PC-3 (cell line): ENCODE measurements around the gene TAPBPL. TPM values are rescaled to one million over a fixed set of nuclear protein-coding genes. Genes with fewer than 3 reads are reported as not detected.

Source experiments
- ATAC-seq: fragments of 200-7000 bp; cut with Tn5 transposase; 2 replicates; pipeline ENCODE4 v1.9.1; 2020; ENCODE audit warnings: mild to moderate bottlenecking, moderate library complexity
- BruUV-seq: library from RNA; stranded (reverse); fragments of 400-500 nt; replicated peaks from 2 replicates; lab custom pipeline; 2021; lab: Mats Ljungman, UMichigan
- CTCF ChIA-PET: fragments of 300-600 bp; sonication (Branson Sonifier 250); formaldehyde crosslinking; loops from one replicate; lab custom pipeline; 2022; ENCODE audit warnings: antibody characterized with exemption; lab: Charles Lee
- POLR2A ChIA-PET: fragments of 300-600 bp; sonication (Branson Sonifier 250); formaldehyde crosslinking; loops from one replicate; lab custom pipeline; 2022; ENCODE audit warnings: antibody characterized with exemption; ENCODE audit not compliant: unreplicated experiment; lab: Charles Lee
- DNase-seq: peaks from one replicate; pipeline ENCODE4 v3.0.0-alpha.2; 2015
- H2AFZ ChIP-seq: fragments of 300-600 bp; sonication (generic); 2 replicates; pipeline ENCODE4 v1.6.0; 2016; ENCODE audit warnings: antibody characterized with exemption, low read length
- H3F3A ChIP-seq: fragments of 300-600 bp; sonication (generic); one replicate; pipeline ENCODE4 v1.6.0; 2017; ENCODE audit warnings: antibody characterized with exemption, low read length, control low read depth, mild to moderate bottlenecking; ENCODE audit not compliant: unreplicated experiment
- H3K27ac ChIP-seq: fragments of 300-600 bp; sonication (generic); 2 replicates; pipeline ENCODE4 v1.5.1; 2016; ENCODE audit warnings: mild to moderate bottlenecking, low read length
- H3K27me3 ChIP-seq: fragments of 300-600 bp; sonication (generic); 2 replicates; pipeline ENCODE4 v1.6.1; 2016; ENCODE audit warnings: low read length, mixed read lengths
- H3K36me3 ChIP-seq: fragments of 300-600 bp; sonication (generic); 2 replicates; pipeline ENCODE4 v1.6.1; 2016; ENCODE audit warnings: low read depth, mixed run types, low read length, mixed read lengths
- H3K4me1 ChIP-seq: fragments of 300-600 bp; sonication (generic); 2 replicates; pipeline ENCODE4 v1.5.1; 2016; ENCODE audit warnings: low read length; ENCODE audit not compliant: insufficient read depth
- H3K4me2 ChIP-seq: fragments of 300-600 bp; sonication (generic); 2 replicates; pipeline ENCODE4 v1.6.0; 2016; ENCODE audit warnings: low read length
- H3K4me3 ChIP-seq: fragments of 300-600 bp; sonication (generic); 2 replicates; pipeline ENCODE4 v1.5.1; 2016; ENCODE audit warnings: mild to moderate bottlenecking, low read length, mixed read lengths
- H3K79me2 ChIP-seq: fragments of 300-600 bp; sonication (generic); 2 replicates; pipeline ENCODE4 v1.6.1; 2017; ENCODE audit warnings: low read length, mixed read lengths
- H3K9ac ChIP-seq: fragments of 300-600 bp; sonication (generic); 2 replicates; pipeline ENCODE4 v1.6.0; 2016; ENCODE audit warnings: mild to moderate bottlenecking, low read length
- H3K9me2 ChIP-seq: fragments of 300-600 bp; sonication (generic); replicated peaks from 2 replicates; pipeline ENCODE4 v1.6.1; 2016; ENCODE audit warnings: mixed run types, low read length, mixed read lengths
- H3K9me3 ChIP-seq: fragments of 300-600 bp; sonication (generic); 2 replicates; pipeline ENCODE4 v1.6.1; 2016; ENCODE audit warnings: low read length, mixed read lengths
- H4K20me1 ChIP-seq: fragments of 300-600 bp; sonication (generic); 2 replicates; pipeline ENCODE4 v1.6.1; 2016; ENCODE audit warnings: low read length, mixed read lengths
- CTCF ChIP-seq: fragments of 300-600 bp; sonication (generic); conservative IDR thresholded peaks from 2 replicates; pipeline ENCODE4 v1.5.1; 2017; ENCODE audit warnings: antibody characterized with exemption, low read depth, mild to moderate bottlenecking, low read length
- EZH2 ChIP-seq: fragments of 300-600 bp; sonication (generic); IDR thresholded peaks from one replicate; pipeline ENCODE4 v1.6.1; 2017; ENCODE audit warnings: antibody characterized with exemption, mild to moderate bottlenecking, low read length; ENCODE audit not compliant: unreplicated experiment
- EZH2phosphoT487 ChIP-seq: fragments of 300-600 bp; sonication (generic); IDR thresholded peaks from 2 replicates; pipeline ENCODE4 v1.6.1; 2018; ENCODE audit warnings: mild to moderate bottlenecking, antibody characterized with exemption, low read length, borderline replicate concordance
- intact Hi-C: fragments of 100-400 bp; cut with micrococcal nuclease; formaldehyde crosslinking; loops from 2 replicates; pipeline ENCODE4 v1.9.0; 2023
- total RNA-seq: library from RNA; depleted of rRNA; stranded (reverse); fragments of >200 nt; gene quantifications from 2 replicates; pipeline ENCODE4 v1.2.3, GENCODE V29; 2014

Gene TAPBPL
- total RNA-seq, 1 experiment from 2014 or later, result 0.47 TPM

DNA sequence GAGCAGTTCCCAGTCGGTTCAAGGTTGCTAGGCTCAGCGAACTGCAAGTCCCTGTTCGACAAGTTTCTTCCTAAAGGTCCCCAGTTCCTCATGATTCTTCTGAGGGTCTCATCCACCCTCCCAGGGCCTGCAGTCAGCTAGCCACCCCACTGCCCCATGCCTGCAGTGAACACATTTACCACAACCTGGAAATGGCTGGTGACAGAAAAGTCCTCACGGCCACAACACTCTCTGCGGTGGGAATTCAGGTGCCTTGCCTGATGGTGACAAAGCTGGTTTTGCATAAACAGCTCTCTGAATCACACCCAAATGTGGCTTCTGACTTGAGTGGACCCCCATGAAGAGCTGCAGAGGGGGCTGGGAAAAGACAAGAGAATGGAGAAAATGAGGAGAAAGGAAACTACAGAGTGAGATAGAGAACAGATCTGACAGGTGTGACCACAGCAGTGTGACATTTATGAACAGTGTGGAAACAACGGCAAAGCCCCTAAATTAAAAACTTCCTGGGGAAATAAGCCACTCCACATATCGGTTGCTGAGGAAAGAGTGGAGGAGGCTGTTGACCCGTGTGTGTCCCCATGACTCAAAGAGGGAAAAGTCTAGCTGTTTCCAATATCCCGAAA is 8.4 kb upstream of the TAPBPL start:
- Histone ChIP-seq H4K20me1 (no peaks in the 10 kb centered on the region), H3K79me2 (no peaks in the 10 kb centered on the region), H3K27ac (no peak overlapping the region), H3K9ac (no peak overlapping the region), H3K36me3 (no peaks in the 10 kb centered on the region), H3K27me3 (no peaks in the 10 kb centered on the region), H3K9me2 (no peaks in the 10 kb centered on the region), H3K4me3 (no peak overlapping the region), H2AFZ (no peak overlapping the region), H3K4me1 (no peaks in the 10 kb centered on the region), H3F3A (no peaks in the 10 kb centered on the region), H3K4me2 (no peak overlapping the region), H3K9me3 (no peaks in the 10 kb centered on the region)
- CTCF ChIA-PET, result interaction anchor here (0.6 kb wide), 1 partner anchor 51 kb away, joined by 4 read pairs; no protein-coding TSS in a partner anchor
- TF ChIP-seq CTCF, result no peak
- TF ChIP-seq EZH2phosphoT487, result no peak
- no peak for TF ChIP-seq EZH2
- BruUV-seq, result no TSS peak
- intact Hi-C loops, result no loop called here
- POLR2A ChIA-PET, result no interaction called here
- ATAC-seq (no peak), DNase-seq (no peak)

GRCh38 chr12:6444031-6444430 is 7.8 kb upstream of the TAPBPL start:
- Histone ChIP-seq H3K9ac (no peak overlapping the region), H3K36me3 (no peaks in the 10 kb centered on the region), H3K27me3 (no peaks in the 10 kb centered on the region), H3K9me2 (no peaks in the 10 kb centered on the region), H3F3A (no peaks in the 10 kb centered on the region), H3K4me3 (no peak overlapping the region), H3K9me3 (no peaks in the 10 kb centered on the region), H3K79me2 (no peaks in the 10 kb centered on the region), H3K4me2 (no peak overlapping the region), H3K4me1 (no peaks in the 10 kb centered on the region), H4K20me1 (no peaks in the 10 kb centered on the region), H2AFZ (no peak overlapping the region), H3K27ac (no peak overlapping the region)
- intact Hi-C loops, result no loop called here
- no TSS peak for BruUV-seq
- ChIA-PET CTCF (no interaction called here), POLR2A (no interaction called here)
- ATAC-seq (no peak), DNase-seq (no peak)
- TF ChIP-seq EZH2, result no peak
- no peak for TF ChIP-seq EZH2phosphoT487
- TF ChIP-seq CTCF, result no peak
